CD14-positive monocyte (primary cell): ENCODE measurements around the gene MPRIP. TPM values are rescaled to one million over a fixed set of nuclear protein-coding genes. Genes with fewer than 3 reads are reported as not detected.

Experiments
- DNase-seq, 3 donors: peaks; one replicate each; pipeline ENCODE4 v3.0.0-alpha.2; 2011 to 2022
- H2AFZ ChIP-seq: 2 replicates; pipeline ENCODE4 v1.6.0; 2012; ENCODE audit warnings: mild to moderate bottlenecking, low read depth, low read length, inconsistent platforms; ENCODE audit not compliant: insufficient read depth, poor library complexity, severe bottlenecking
- H3K27ac ChIP-seq, 2 donors: 1 replicate in 1 of 2; 2 replicates in 1 of 2; pipeline ENCODE4 v1.5.1; 2012 to 2013; ENCODE audit warnings: low read length in 2 of 2, control low read depth in 1 of 2, inconsistent platforms in 1 of 2, low read depth in 1 of 2, mild to moderate bottlenecking in 1 of 2
- H3K27me3 ChIP-seq, 2 donors: one replicate each; pipeline versions ENCODE4 v1.6.0 to v1.6.1; 2011 to 2013; ENCODE audit warnings: low read length in 2 of 2; ENCODE audit not compliant: control insufficient read depth in 2 of 2, insufficient read depth in 2 of 2
- H3K36me3 ChIP-seq, 2 donors: replicated peaks in 1 of 2; 1 replicate in 1 of 2; 2 replicates in 1 of 2; pipeline versions ENCODE4 v1.5.1 to v1.6.1; 2012 to 2013; ENCODE audit warnings: low read length in 2 of 2, control low read depth in 1 of 2, inconsistent platforms in 1 of 2, mild to moderate bottlenecking in 1 of 2; ENCODE audit not compliant: insufficient read depth in 2 of 2, control insufficient read depth in 1 of 2
- H3K4me1 ChIP-seq, 2 donors: 1 replicate in 1 of 2; 2 replicates in 1 of 2; pipeline versions ENCODE4 v1.5.1 to v1.6.1; 2012 to 2013; ENCODE audit warnings: low read length in 2 of 2, control low read depth in 1 of 2, inconsistent platforms in 1 of 2, mild to moderate bottlenecking in 1 of 2, moderate library complexity in 1 of 2; ENCODE audit not compliant: insufficient read depth in 2 of 2, control insufficient read depth in 1 of 2
- H3K4me2 ChIP-seq: replicated peaks from 2 replicates; pipeline ENCODE3; 2012; ENCODE audit warnings: low read length, moderate library complexity, mild to moderate bottlenecking; ENCODE audit not compliant: poor library complexity, severe bottlenecking; ENCODE audit errors: extremely low read depth
- H3K4me3 ChIP-seq, 3 experiments: fragments of 200-600 bp in 1 of 3; sonication (generic) in 1 of 3; replicated peaks in 1 of 3; 1 replicate in 2 of 3; 2 replicates in 1 of 3; pipeline ENCODE4 v1.5.1; 2011 to 2013; ENCODE audit warnings: low read length in 3 of 3, mild to moderate bottlenecking in 3 of 3, control low read depth in 2 of 3, low read depth in 2 of 3, inconsistent platforms in 1 of 3, moderate library complexity in 1 of 3
- H3K79me2 ChIP-seq: 2 replicates; pipeline ENCODE4 v1.6.0; 2012; ENCODE audit warnings: mild to moderate bottlenecking, control low read depth, inconsistent platforms, low read length, moderate library complexity; ENCODE audit not compliant: insufficient read depth
- H3K9ac ChIP-seq: 2 replicates; pipeline ENCODE4 v1.6.0; 2017; ENCODE audit warnings: low read length, mild to moderate bottlenecking; ENCODE audit not compliant: insufficient read depth, poor library complexity, severe bottlenecking
- H3K9me3 ChIP-seq, 2 donors: replicated peaks in 1 of 2; 1 replicate in 1 of 2; 2 replicates in 1 of 2; pipeline versions ENCODE4 v1.5.1 to v1.6.1; 2012 to 2013; ENCODE audit warnings: low read length in 2 of 2, control low read depth in 1 of 2; ENCODE audit not compliant: control insufficient read depth in 1 of 2, insufficient read depth in 1 of 2
- H4K20me1 ChIP-seq: 2 replicates; pipeline ENCODE4 v1.6.0; 2012; ENCODE audit warnings: mild to moderate bottlenecking, low read length, control low read depth, moderate library complexity; ENCODE audit not compliant: insufficient read depth
- H3K27ac Mint-ChIP-seq, 7 donors: one replicate each; pipeline ENCODE4 v1.8.0; 2020; ENCODE audit warnings: mild to moderate bottlenecking in 7 of 7, mixed read lengths in 7 of 7, moderate library complexity in 6 of 7, inconsistent platforms in 2 of 7
- H3K27me3 Mint-ChIP-seq, 3 donors: one replicate each; pipeline ENCODE4 v1.8.0; 2021 to 2022; ENCODE audit warnings: low read depth in 3 of 3, mild to moderate bottlenecking in 3 of 3, mixed read lengths in 3 of 3, moderate library complexity in 3 of 3, inconsistent platforms in 1 of 3
- H3K36me3 Mint-ChIP-seq, 2 donors: one replicate each; pipeline ENCODE4 v1.8.0; 2020; ENCODE audit warnings: mixed read lengths in 2 of 2, inconsistent platforms in 1 of 2, mild to moderate bottlenecking in 1 of 2
- H3K4me1 Mint-ChIP-seq: one replicate; pipeline ENCODE4 v1.8.0; 2020; ENCODE audit warnings: mild to moderate bottlenecking, mixed read lengths
- H3K4me3 Mint-ChIP-seq, 2 donors: one replicate each; pipeline ENCODE4 v1.8.0; 2020; ENCODE audit warnings: mild to moderate bottlenecking in 2 of 2, mixed read lengths in 2 of 2, moderate library complexity in 1 of 2
- H3K9me3 Mint-ChIP-seq, 7 donors: one replicate each; pipeline ENCODE4 v1.8.0; 2020 to 2022; ENCODE audit warnings: mixed read lengths in 7 of 7, mild to moderate bottlenecking in 6 of 7, moderate library complexity in 6 of 7, inconsistent platforms in 2 of 7
- CTCF ChIP-seq: fragments of 200-600 bp; IDR thresholded peaks from one replicate; pipeline ENCODE4 v1.8.0; 2022; ENCODE audit warnings: antibody characterized with exemption, mild to moderate bottlenecking
- WGBS: methylation state at CpG from one replicate; pipeline ENCODE4 v1.1.5; 2013; ENCODE audit warnings: missing lambda C conversion rate; ENCODE audit not compliant: insufficient coverage; 5-methylcytosine and 5-hydroxymethylcytosine counted together
- intact Hi-C, 2 donors: fragments of 100-400 bp; cut with micrococcal nuclease; formaldehyde crosslinking; loops; one replicate each; pipeline versions ENCODE4 v1.15.0 to v1.15.1; 2023
- polyA plus RNA-seq, 3 donors: library from polyadenylated mRNA; depleted of rRNA in 1 of 3; unstranded in 2 of 3; stranded (reverse) in 1 of 3; fragments of 300-500 nt in 2 of 3; fragments of >200 nt in 1 of 3; fragmentation: Illumina TruSeq in 2 of 3; gene quantifications; 1 replicate in 2 of 3; 2 replicates in 1 of 3; pipeline ENCODE4 v1.2.3, GENCODE V29; 2012 to 2021

The MPRIP gene
- polyA plus RNA-seq, 3 donors: 2.0 to 48.7 (median 2.5) TPM

DNA sequence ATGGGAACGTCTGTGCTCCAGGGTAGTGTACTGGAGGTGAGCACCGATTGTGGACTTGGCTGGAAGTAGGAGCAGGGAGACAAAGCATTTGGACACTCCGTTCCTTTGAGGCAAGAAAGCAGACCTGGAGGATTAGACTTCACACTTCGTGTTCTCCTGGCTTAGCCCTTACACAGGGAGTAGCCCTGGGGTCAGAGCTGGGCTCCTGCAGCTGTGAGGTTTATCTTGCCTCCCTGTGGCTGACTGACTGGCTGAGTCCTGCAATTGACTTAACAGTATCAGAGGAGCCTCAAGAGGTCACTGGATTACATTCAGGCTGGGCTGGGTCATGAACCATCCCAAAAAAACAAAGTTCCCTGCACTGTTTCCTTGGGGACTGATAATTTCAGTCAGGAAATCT lies 37.1 kb downstream of the MPRIP start:
- H3K27me3 Mint-ChIP-seq: peaks cover 0 to 2% (median 1%) of the 10 kb centered on the region in 3 donors
- peaks cover 52 to 72% of the 10 kb centered on the region in 2 donors for H3K36me3 Mint-ChIP-seq
- H3K4me3 Mint-ChIP-seq: no peak overlapping the region
- no peak for TF ChIP-seq CTCF
- H3K4me1 ChIP-seq: no peaks in the 10 kb centered on the region
- peaks cover 43% of the 10 kb centered on the region for H4K20me1 ChIP-seq
- no peak overlapping the region for H3K4me2 ChIP-seq
- H3K27ac ChIP-seq: no peak overlapping the region
- no peak overlapping the region for H2AFZ ChIP-seq
- no peaks in the 10 kb centered on the region for H3K27me3 ChIP-seq
- H3K9ac ChIP-seq: no peak overlapping the region
- no peaks in the 10 kb centered on the region for H3K9me3 Mint-ChIP-seq
- DNase-seq: no peak
- H3K79me2 ChIP-seq: peaks cover under 1% of the 10 kb centered on the region
- peak overlapping the region in 1 of 7 donors; percentile 31 for H3K27ac Mint-ChIP-seq
- H3K4me1 Mint-ChIP-seq: no peaks in the 10 kb centered on the region
- WGBS: 93% methylated on average over 4 of the region's 4 CpGs
- no peak overlapping the region for H3K4me3 ChIP-seq
- peaks cover 29 to 71% of the 10 kb centered on the region in 2 donors for H3K36me3 ChIP-seq
- intact Hi-C loops: no loop called here
- H3K9me3 ChIP-seq: no peaks in the 10 kb centered on the region

GRCh38 chr17:17079761-17080160 lies 37.5 kb downstream of the MPRIP start:
- Histone ChIP-seq H3K27me3 (no peaks in the 10 kb centered on the region), H3K4me2 (no peak overlapping the region), H3K9me3 (no peaks in the 10 kb centered on the region), H2AFZ (no peak overlapping the region), H4K20me1 (peaks cover 39% of the 10 kb centered on the region), H3K36me3 (peaks cover 31 to 76% of the 10 kb centered on the region in 2 donors), H3K27ac (no peak overlapping the region), H3K4me1 (no peaks in the 10 kb centered on the region), H3K9ac (no peak overlapping the region), H3K4me3 (no peak overlapping the region), H3K79me2 (no peaks in the 10 kb centered on the region)
- no peak for TF ChIP-seq CTCF
- peaks cover 0 to 2% (median 1%) of the 10 kb centered on the region in 3 donors for H3K27me3 Mint-ChIP-seq
- no peaks in the 10 kb centered on the region for H3K4me1 Mint-ChIP-seq
- H3K36me3 Mint-ChIP-seq: peaks cover 55 to 74% of the 10 kb centered on the region in 2 donors
- peak overlapping the region in 2 of 7 donors; percentile 0 to 33 for H3K27ac Mint-ChIP-seq
- DNase-seq: no peak
- WGBS: 99% methylated on average over 6 of the region's 6 CpGs
- H3K4me3 Mint-ChIP-seq: no peak overlapping the region
- no peaks in the 10 kb centered on the region for H3K9me3 Mint-ChIP-seq
- intact Hi-C loops: no loop called here
